Measurements from ENCODE around the gene APBB2. TPM values are rescaled to one million over a fixed set of nuclear protein-coding genes. Genes with fewer than 3 reads are reported as not detected.

APBB2 gene
- total RNA-seq, 1 experiment from 2014 or later, result 46.0 TPM

- ChIA-PET CTCF (no interaction called here), POLR2A (ENCODE audit: unreplicated experiment) (no interaction called here)
- Histone ChIP-seq H4K20me1 (ENCODE audit: insufficient read depth) (no peaks in the 10 kb centered on the region), H3K4me3 (no peak overlapping the region), H3K79me2 (ENCODE audit: low read depth) (no peaks in the 10 kb centered on the region), H3K4me1 (replicated peaks; ENCODE audit: insufficient read depth) (no peaks in the 10 kb centered on the region), H3K4me2 (no peak overlapping the region), H3K27ac (no peak overlapping the region), H3K9me2 (ENCODE audit: insufficient read depth) (no peaks in the 10 kb centered on the region), H3K27me3 (ENCODE audit: insufficient read depth, low read depth) (no peaks in the 10 kb centered on the region), H3F3A (ENCODE audit: insufficient read depth, low read depth) (0 out of 2 replicates have a peak, but pooled peaks cover 4% of the 10 kb centered on the region), H3K9me3 (ENCODE audit: insufficient read depth, low read depth) (no peaks in the 10 kb centered on the region), H2AFZ (no peak overlapping the region), H3K36me3 (ENCODE audit: low read depth) (no peaks in the 10 kb centered on the region)
- intact Hi-C loops (cut with micrococcal nuclease; ENCODE audit: unreplicated experiment), result no loop called here
- no peak for TF ChIP-seq EZH2 (IDR thresholded peaks at IDR 0.05; ENCODE audit: low read depth)
- TF ChIP-seq, protein P1, sequence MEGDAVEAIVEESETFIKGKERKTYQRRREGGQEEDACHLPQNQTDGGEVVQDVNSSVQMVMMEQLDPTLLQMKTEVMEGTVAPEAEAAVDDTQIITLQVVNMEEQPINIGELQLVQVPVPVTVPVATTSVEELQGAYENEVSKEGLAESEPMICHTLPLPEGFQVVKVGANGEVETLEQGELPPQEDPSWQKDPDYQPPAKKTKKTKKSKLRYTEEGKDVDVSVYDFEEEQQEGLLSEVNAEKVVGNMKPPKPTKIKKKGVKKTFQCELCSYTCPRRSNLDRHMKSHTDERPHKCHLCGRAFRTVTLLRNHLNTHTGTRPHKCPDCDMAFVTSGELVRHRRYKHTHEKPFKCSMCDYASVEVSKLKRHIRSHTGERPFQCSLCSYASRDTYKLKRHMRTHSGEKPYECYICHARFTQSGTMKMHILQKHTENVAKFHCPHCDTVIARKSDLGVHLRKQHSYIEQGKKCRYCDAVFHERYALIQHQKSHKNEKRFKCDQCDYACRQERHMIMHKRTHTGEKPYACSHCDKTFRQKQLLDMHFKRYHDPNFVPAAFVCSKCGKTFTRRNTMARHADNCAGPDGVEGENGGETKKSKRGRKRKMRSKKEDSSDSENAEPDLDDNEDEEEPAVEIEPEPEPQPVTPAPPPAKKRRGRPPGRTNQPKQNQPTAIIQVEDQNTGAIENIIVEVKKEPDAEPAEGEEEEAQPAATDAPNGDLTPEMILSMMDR (conservative IDR thresholded peaks at IDR 0.05), result no peak
- BruUV-seq (replicated peaks), result no TSS peak
- DNase-seq, result no peak
Observed at GRCh38 chr4:40865696-40866095, 348.6 kb downstream of the APBB2 start.

- Histone ChIP-seq H3K4me3 (no peak overlapping the region), H4K20me1 (ENCODE audit: insufficient read depth) (no peaks in the 10 kb centered on the region; the same call in 1 of the 2 replicates), H3K9me3 (ENCODE audit: insufficient read depth, low read depth) (no peaks in the 10 kb centered on the region), H2AFZ (no peak overlapping the region), H3K36me3 (ENCODE audit: low read depth) (no peaks in the 10 kb centered on the region), H3F3A (ENCODE audit: insufficient read depth, low read depth) (0 out of 2 replicates have a peak, but pooled peaks cover 4% of the 10 kb centered on the region), H3K4me2 (no peak overlapping the region), H3K27me3 (ENCODE audit: insufficient read depth, low read depth) (no peaks in the 10 kb centered on the region), H3K27ac (no peak overlapping the region), H3K9me2 (ENCODE audit: insufficient read depth) (no peaks in the 10 kb centered on the region), H3K4me1 (replicated peaks; ENCODE audit: insufficient read depth) (no peaks in the 10 kb centered on the region), H3K79me2 (ENCODE audit: low read depth) (no peaks in the 10 kb centered on the region)
- TF ChIP-seq EZH2 (IDR thresholded peaks at IDR 0.05; ENCODE audit: low read depth), result no peak
- TF ChIP-seq, protein P1 (conservative IDR thresholded peaks at IDR 0.05), result no peak
- no peak for DNase-seq
- intact Hi-C loops (cut with micrococcal nuclease; ENCODE audit: unreplicated experiment), result no loop called here
- ChIA-PET CTCF (no interaction called here), POLR2A (ENCODE audit: unreplicated experiment) (interaction anchor here (0.6 to 0.7 kb wide), 2 partner anchors 10 to 93 kb away, joined by 7 to 31 read pairs; no protein-coding TSS in a partner anchor)
- no TSS peak for BruUV-seq (replicated peaks)
Observed at GRCh38 chr4:40864531-40864930, 349.8 kb downstream of the APBB2 start.

- Histone ChIP-seq H2AFZ (no peak overlapping the region), H3K27me3 (ENCODE audit: insufficient read depth, low read depth) (no peaks in the 10 kb centered on the region), H3K9me2 (ENCODE audit: insufficient read depth) (no peaks in the 10 kb centered on the region), H3K79me2 (ENCODE audit: low read depth) (no peaks in the 10 kb centered on the region), H4K20me1 (ENCODE audit: insufficient read depth) (no peaks in the 10 kb centered on the region; the same call in 1 of the 2 replicates), H3K36me3 (ENCODE audit: low read depth) (no peaks in the 10 kb centered on the region), H3F3A (ENCODE audit: insufficient read depth, low read depth) (no peaks in the 10 kb centered on the region), H3K4me2 (no peak overlapping the region), H3K4me1 (replicated peaks; ENCODE audit: insufficient read depth) (no peaks in the 10 kb centered on the region), H3K4me3 (no peak overlapping the region), H3K9me3 (ENCODE audit: insufficient read depth, low read depth) (no peaks in the 10 kb centered on the region), H3K27ac (no peak overlapping the region)
- TF ChIP-seq, protein P1 (conservative IDR thresholded peaks at IDR 0.05), result no peak
- TF ChIP-seq EZH2 (IDR thresholded peaks at IDR 0.05; ENCODE audit: low read depth), result no peak
- no TSS peak for BruUV-seq (replicated peaks)
- CTCF ChIA-PET, result no interaction called here
- DNase-seq, result no peak
- POLR2A ChIA-PET (ENCODE audit: unreplicated experiment), result no interaction called here
- intact Hi-C loops (cut with micrococcal nuclease; ENCODE audit: unreplicated experiment), result no loop called here
Observed at GRCh38 chr4:40858962-40859361, 355.4 kb downstream of the APBB2 start.
